AG08396 (cell line): Measurements from ENCODE around the gene CACNB1.
A peak's percentile ranks its signal among the peaks of the same experiment; 100 is the strongest.
"Not testable (repeated sequence)": the region's sequence is repeated elsewhere in the genome, so short reads cannot be mapped to it uniquely, and the experiment has no call there.

ENCODE experiments used
- DNase-seq: peaks from one replicate; pipeline ENCODE4 v3.0.0; 2012; ENCODE audit warnings: low spot score, mixed read lengths

CACNB1 gene

DNA sequence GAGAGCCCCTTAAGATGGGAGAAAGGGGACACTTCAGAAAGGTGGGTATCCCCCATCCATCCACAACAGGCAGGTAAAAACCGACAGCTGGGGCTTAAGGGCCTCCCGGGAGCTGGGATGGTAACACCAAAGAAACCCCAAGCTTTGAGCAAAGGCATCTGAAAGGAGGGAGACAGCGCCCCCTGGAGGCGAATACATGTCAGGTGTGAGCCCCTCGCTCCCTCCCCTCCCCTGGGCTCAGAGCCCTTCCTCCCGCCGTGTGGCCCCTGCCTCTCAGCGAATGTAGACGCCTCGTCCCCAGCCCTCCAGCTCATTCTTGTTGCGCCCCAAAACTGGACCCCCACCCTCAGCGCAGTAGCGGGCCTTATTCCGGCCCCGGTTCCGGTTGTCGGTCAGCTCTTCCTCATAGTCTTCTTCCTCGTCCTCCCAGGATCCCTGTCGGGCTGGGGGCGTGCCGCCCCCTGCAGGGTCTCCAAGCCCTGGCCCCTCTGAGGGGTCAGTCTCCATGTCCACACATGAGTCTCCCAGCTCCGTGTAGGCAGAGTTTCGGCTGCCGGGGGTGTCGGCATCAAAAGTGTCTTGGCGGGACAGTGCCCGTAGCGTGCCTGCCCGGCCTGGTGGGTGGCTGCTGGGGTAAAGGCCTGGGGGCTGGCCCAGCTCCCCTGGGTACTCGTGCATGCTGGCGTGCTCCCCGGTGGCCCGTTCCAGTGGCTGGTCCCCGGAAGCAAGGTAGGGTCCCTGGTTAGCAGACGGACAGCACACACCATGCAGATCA lies 22.4 kb downstream of the CACNB1 start:
- DNase-seq = peak; percentile 84

DNA sequence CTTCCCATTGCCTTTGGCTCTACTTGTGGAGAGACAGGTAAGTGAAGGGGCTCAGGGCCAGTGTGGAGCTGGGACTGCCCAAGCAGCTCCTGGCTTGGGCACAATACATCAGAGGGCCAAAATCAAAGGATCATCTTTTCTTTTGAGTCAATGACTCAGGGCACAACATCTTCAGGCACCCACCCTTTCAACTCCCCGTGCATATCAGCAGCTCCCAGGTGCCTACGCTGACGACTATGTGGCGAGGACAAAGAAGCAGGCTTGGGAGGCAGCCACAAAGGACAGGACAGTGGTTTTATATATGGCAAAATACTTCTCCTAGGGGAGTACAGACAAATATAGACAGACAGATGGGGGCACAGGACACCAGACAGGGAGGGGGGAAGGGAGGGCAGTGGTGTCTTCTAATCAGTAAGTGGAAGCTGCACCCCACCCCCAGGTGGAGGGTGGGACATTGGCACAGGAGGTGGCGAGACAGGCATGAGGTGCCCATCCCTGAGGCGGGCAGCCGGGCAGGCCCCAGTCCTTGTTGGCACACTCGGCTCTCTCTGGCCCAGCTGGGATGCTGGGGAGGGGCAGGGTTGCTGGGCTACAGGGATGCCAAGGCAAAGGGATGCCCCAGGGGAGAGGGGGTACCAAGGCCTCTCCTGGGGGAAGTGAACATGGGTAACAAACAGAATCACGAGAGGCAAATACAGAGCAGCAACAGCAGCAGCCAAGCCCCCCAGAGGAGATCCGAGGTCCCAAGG lies 23.8 kb downstream of the CACNB1 start:
- no peak for DNase-seq

DNA sequence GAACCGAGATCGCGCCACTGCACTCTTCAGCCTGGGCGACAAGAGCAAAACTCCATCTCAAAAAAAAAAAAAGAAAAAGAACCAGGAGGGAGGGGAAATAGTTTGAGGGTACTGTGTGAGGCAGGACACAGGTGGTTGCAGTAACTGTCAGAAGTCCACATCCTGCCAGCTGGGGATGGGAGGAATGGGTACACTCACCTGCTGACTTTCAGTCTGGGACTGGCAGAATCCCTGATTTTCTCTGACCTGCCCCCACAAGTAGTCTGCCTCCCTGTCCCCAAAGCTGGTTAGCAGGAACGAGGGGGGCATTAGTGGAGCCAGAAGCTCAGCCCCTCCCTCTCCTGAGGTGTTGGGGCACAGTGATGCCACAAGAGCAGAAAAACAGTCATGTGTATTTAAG lies 24.4 kb downstream of the CACNB1 start:
- no peak for DNase-seq

DNA sequence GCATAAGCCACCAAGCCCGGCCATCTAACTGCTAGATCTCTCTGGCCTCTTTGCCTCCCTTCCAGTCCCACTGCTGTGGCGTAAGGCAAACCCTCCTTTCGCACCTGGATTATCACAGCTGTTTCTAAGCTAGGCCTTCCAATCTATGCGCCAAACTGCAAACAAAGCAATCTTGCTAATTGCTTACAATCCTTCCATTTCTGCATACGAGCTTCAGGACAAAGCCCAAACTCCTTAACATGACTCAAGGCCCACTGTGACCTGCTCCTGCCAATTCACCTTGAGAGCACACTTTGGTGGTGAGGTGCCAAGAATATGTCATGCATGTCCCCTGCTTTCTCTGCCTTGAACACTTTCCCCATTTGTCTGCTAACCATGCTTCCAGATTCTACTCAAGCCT lies 25.5 kb downstream of the CACNB1 start:
- DNase-seq = no peak

- DNase-seq = no peak
Measured at GRCh38 chr17:39170558-39170957, 26.9 kb downstream of the CACNB1 start.

GRCh38 chr17:39170109-39170508 lies 27.4 kb downstream of the CACNB1 start:
- no peak for DNase-seq

DNA sequence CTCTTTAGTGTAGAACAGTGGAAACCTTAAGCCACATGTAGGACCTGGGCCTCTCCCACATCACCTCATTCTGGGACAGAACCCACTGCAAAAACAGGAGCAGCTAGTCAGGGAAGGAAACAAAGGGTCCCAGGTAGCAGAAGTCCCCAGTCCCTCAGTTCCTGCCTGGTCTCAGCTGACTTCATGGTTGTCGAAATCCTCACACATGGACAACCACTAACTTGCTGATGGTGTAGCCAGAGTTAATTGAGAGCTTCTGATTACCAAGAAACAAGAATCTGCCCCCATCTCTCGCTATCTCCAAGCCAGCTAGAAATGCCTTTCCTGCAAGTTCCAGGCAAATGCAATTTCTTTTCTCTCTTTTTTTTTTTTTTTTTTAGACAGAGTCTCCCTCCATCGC lies 28.0 kb downstream of the CACNB1 start:
- DNase-seq = no peak

DNA sequence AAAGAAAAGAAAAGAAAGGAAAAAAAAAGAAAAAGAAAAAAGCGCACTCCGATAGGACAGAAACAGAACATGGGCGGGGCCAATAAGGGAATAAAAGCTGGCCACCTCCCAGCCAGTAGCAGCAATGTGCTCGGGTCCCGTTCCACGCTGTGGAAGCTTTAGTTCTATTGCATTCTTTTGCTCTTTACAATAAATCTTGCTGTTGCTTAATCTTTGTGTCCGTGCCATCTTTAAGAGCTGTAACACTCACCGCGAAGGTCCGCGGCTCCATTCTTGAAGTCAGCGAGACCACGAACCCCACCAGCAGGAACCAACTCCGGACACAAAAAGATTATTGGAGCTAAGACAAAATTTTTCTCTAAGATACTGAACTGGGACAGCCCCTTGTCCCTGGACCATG lies 28.4 kb downstream of the CACNB1 start:
- no peak for DNase-seq

- DNase-seq = not testable (repeated sequence)
Measured at GRCh38 chr17:39168503-39168902, 29.0 kb downstream of the CACNB1 start.

DNA sequence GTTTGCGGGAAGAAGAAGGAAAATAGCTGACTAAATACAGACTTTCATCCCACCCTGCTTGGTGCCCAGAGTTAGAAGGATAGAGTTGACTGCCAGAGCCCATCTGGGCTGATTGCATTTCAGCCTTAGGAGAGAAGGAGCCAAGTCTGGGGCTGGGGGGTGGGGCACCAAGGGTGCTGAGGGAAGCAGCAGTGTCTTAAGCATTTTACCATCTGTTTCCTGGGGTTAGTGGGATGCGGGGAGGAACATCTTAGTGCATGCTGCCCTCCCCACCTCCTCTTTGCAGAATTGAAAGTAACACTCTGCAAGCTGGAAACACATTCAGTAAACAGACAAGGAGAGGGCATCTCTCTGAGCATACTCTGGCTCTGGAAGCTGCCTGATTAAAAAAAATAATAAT lies 30.0 kb downstream of the CACNB1 start:
- no peak for DNase-seq

DNA sequence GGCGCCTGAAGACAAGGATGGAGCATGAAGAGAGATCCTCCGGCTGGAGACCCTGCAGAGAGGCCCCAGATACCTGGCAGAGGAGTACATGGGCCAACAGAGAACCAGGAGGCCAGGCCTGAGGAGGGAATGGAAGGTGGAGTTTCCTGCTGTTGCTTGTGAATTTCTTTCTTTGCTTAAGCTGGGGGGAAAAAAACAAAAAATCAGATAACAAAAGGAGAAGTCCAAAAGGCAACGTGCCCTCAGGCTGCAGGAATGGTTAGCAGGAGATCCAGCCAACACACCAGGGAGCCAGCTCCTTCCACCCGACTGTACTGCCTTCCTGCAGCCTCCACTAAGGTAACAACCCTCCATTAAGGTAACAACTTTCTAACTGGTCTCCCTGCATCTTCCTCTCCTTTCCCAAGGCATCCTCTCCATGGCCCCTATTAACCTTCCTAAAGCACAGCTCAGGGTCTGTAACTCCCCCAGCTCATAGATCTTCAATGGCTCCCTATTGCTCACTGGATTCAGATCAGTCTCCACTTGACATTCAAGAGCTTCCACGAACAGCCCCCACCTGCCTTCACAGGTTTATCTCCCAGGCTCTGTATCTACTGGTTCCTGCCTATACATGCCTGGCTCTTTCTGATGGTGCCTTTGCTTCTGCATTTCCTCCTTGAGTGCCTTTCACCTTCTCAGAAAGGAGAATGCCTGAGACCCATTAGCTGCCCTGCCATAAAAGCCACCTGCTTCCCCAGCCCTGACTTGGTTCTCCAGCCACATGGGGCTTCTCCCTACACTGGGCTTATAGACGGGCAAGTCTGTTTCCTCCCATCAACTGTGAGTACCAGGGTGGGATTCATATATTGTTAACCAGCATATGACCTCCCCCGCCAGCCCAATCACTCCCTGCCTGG lies 30.8 kb downstream of the CACNB1 start:
- DNase-seq = no peak

- no peak for DNase-seq
Measured at GRCh38 chr17:39165841-39166349, 31.6 kb downstream of the CACNB1 start, which contains the start of gene ARL5C. ARL5C (minus strand) TSS chr17:39166161; CDS start chr17:39165760, 401 bp downstream.

DNA sequence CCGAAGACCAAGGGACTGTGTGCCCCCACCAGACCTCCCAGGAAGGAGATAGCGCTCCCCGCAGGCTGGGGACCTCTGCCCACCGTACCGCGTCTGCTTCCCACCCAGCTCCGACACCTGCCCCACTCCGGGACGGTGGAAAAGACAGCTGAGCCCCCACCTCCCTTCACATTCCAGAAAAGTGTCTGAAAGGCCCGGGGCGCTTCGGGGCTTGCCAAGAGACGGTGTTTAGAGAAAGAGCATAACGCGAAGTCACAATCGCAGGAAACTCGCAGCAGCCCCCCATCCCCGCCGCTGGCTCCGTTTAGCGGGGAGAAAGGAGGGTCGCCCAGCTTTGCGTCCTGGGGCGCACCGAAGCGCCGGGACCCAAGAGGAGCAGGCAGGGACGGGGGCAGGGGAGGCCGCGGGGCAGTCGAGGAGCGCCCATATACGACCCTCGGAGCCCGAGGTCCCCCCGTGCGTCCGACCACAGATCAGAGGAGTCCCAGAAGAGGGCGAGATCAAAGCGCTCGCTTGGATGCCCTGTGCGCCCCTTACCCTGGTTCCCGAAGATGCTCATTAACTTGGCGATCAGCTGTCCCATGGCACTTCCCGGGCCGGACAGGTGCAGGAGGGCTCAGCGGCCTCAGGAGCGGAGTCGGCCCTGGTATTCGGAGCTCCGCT lies 32.2 kb downstream of the CACNB1 start:
- DNase-seq = no peak

DNA sequence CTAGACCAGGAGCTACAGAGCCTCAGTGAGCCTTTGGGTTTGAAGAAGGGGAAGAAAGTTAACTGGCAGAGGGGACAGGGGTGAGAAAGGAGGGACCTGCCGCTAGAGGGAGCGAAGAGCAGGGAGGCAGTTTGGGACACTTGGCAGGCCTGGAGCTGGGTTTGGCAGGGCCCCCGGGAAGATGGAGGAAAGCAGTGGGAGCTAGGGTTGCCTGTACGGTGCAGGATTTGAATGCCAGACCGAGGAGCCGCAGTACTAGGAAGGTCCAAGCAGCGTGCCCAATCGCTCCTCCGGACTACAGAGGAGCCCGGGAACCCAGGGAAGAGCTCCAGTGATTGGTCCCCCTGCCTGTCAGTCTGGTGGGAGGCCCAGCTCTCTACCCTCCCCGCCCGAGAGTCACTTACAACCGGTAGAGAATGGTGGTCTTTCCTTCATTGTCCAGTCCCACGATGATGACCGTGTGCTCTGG lies 32.8 kb downstream of the CACNB1 start:
- peak; percentile 97 for DNase-seq

DNA sequence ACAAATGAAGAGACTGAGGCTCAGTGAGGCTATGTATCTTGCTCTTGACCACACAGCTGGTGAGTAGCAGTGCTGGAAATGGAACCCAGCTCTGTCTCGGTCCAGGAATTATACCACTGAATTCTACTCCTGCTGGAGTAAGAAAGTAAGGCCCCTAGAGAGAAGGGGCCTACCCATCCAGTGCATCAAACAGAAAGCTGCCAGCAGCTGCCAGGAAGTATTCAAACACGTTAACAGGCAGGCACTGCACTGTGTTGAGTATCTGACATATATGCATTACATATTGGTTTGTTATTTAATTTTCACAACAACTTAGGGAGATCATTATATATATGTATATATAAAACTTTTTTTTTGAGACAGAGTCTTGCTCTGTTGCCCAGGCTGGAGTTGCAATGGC lies 35.5 kb downstream of the CACNB1 start:
- DNase-seq = no peak

GRCh38 chr17:39158623-39159022 lies 38.8 kb downstream of the CACNB1 start:
- no peak for DNase-seq

- DNase-seq = no peak
Measured at GRCh38 chr17:39156491-39156890, 41.0 kb downstream of the CACNB1 start.

DNA sequence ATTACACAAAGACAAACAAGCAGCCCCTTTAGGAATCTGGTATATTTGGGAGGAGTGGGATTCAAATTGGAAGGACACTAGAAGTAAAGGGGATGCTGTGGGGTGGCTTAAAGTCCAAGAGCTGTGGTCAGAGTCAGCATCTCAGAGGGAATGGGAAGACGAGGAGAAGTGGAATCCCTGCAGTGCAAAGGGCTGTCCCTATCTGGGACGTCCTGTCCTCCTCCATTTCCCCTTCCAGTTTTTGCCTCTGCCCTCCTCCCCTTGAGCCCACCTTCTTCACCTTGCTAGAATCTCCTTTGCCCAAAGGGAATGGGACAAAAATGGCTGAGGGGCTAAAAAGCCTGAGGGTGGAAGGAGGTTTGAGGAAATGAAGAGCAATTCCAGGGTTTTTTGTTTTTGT lies 41.8 kb downstream of the CACNB1 start:
- DNase-seq = no peak

DNA sequence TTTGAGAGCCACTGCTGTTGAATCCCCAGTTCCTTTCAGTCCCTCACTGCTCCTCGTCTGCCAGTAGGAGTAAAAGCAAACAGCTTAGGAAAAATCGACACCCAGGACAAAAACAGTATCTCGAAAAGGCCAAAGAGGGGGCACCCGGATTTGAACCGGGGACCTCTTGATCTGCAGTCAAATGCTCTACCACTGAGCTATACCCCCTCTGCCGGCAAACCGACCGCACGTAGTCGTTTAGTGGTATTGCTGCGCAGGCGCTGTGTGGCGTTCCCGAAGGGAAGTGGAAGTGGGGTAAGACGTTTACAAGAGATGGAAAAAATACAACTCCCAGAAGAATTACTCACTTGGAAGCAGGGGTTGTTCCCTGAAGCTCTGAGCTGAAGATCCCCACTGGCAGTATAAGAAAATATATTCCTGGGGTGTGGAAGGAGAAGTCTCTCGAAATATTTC lies 43.8 kb downstream of the CACNB1 start:
- peak; percentile 84 for DNase-seq

GRCh38 chr17:39151943-39152818 lies 45.3 kb downstream of the CACNB1 start:
- no peak for DNase-seq
